Activated CD8-positive, alpha-beta T cell treated with anti-CD3 and anti-CD28 coated beads for 36 hours (primary cell): ENCODE data around the gene RABIF. TPM values are rescaled to one million over a fixed set of nuclear protein-coding genes. Genes with fewer than 3 reads are reported as not detected.

Source experiments
- ATAC-seq: fragments of 200-7000 bp; cut with Tn5 transposase; one replicate; pipeline ENCODE4 v1.10.0; 2021; ENCODE audit warnings: mild to moderate bottlenecking, moderate library complexity
- CTCF ChIA-PET: fragments of 350-600 bp; sonication (Branson Sonifier 250); formaldehyde crosslinking; loops from one replicate; lab custom pipeline; 2021; ENCODE audit warnings: antibody characterized with exemption; lab: Charles Lee
- POLR2A ChIA-PET: fragments of 350-600 bp; sonication (Branson Sonifier 250); formaldehyde crosslinking; loops from one replicate; lab custom pipeline; 2021; ENCODE audit warnings: antibody characterized with exemption; lab: Charles Lee
- DNase-seq: peaks from one replicate; pipeline ENCODE4 v3.0.0-alpha.2; 2020
- H3K27ac Mint-ChIP-seq: one replicate; pipeline ENCODE4 v1.8.0; 2021; ENCODE audit warnings: mild to moderate bottlenecking, mixed read lengths
- H3K27me3 Mint-ChIP-seq: one replicate; pipeline ENCODE4 v1.8.0; 2021; ENCODE audit warnings: mixed read lengths
- H3K36me3 Mint-ChIP-seq: one replicate; pipeline ENCODE4 v1.8.0; 2021; ENCODE audit warnings: low read depth, mixed read lengths
- H3K4me1 Mint-ChIP-seq: one replicate; pipeline ENCODE4 v1.8.0; 2021; ENCODE audit warnings: low read depth, mixed read lengths
- H3K4me3 Mint-ChIP-seq: one replicate; pipeline ENCODE4 v1.8.0; 2021; ENCODE audit warnings: mild to moderate bottlenecking, moderate library complexity, mixed read lengths
- H3K9me3 Mint-ChIP-seq: one replicate; pipeline ENCODE4 v1.8.0; 2021; ENCODE audit warnings: mixed read lengths
- CTCF ChIP-seq: fragments of 200-600 bp; IDR thresholded peaks from one replicate; pipeline ENCODE4 v1.8.0; 2022; ENCODE audit warnings: antibody characterized with exemption, mild to moderate bottlenecking
- intact Hi-C: fragments of 100-400 bp; cut with micrococcal nuclease; formaldehyde crosslinking; loops from one replicate; pipeline ENCODE4 v1.10.0; 2022
- total RNA-seq, 2 experiments: library from RNA; stranded (reverse); gene quantifications; one replicate each; pipeline ENCODE4 v1.2.3, GENCODE V29; 2021

The RABIF gene
- total RNA-seq, 2 experiments from 2014 or later: 7.0 to 7.1 TPM

GRCh38 chr1:202879128-202879527, 9.8 kb downstream of the RABIF start:
- no peak for TF ChIP-seq CTCF
- intact Hi-C loops: no loop called here
- Mint-ChIP-seq H3K4me1 (peaks cover 9% of the 10 kb centered on the region), H3K27ac (peak overlapping the region; percentile 34), H3K36me3 (peaks cover 11% of the 10 kb centered on the region), H3K4me3 (no peak overlapping the region), H3K27me3 (no peaks in the 10 kb centered on the region), H3K9me3 (no peaks in the 10 kb centered on the region)
- CTCF ChIA-PET: interaction anchor here (1.2 kb wide), 1 partner anchor 9 kb away, joined by 3 read pairs; no protein-coding TSS in a partner anchor
- no peak for ATAC-seq
- POLR2A ChIA-PET: no interaction called here
- no peak for DNase-seq

GRCh38 chr1:202873026-202873425, 15.9 kb downstream of the RABIF start:
- ATAC-seq (no peak), DNase-seq (no peak)
- H3K27me3 Mint-ChIP-seq: no peaks in the 10 kb centered on the region
- POLR2A ChIA-PET: no interaction called here
- CTCF ChIA-PET: no interaction called here
- H3K4me1 Mint-ChIP-seq: no peaks in the 10 kb centered on the region
- no peak for TF ChIP-seq CTCF
- intact Hi-C loops: no loop called here
- H3K27ac Mint-ChIP-seq: no peak overlapping the region
- H3K4me3 Mint-ChIP-seq: no peak overlapping the region
- no peaks in the 10 kb centered on the region for H3K9me3 Mint-ChIP-seq
- H3K36me3 Mint-ChIP-seq: no peaks in the 10 kb centered on the region

GRCh38 chr1:202871367-202871766, 17.6 kb downstream of the RABIF start:
- Mint-ChIP-seq H3K9me3 (no peaks in the 10 kb centered on the region), H3K4me3 (no peak overlapping the region), H3K27ac (no peak overlapping the region), H3K36me3 (no peaks in the 10 kb centered on the region), H3K27me3 (peaks cover 3% of the 10 kb centered on the region), H3K4me1 (no peaks in the 10 kb centered on the region)
- ChIA-PET POLR2A (no interaction called here), CTCF (no interaction called here)
- no peak for TF ChIP-seq CTCF
- ATAC-seq (no peak), DNase-seq (no peak)
- intact Hi-C loops: no loop called here

- H3K4me3 Mint-ChIP-seq: peak overlapping the region; percentile 74
- H3K27me3 Mint-ChIP-seq: peaks cover 50% of the 10 kb centered on the region
- no peak overlapping the region for H3K27ac Mint-ChIP-seq
- H3K9me3 Mint-ChIP-seq: no peaks in the 10 kb centered on the region
- CTCF ChIA-PET: interaction anchor here (0.8 to 2.4 kb wide), 6 partner anchors 10 to 143 kb away, joined by 3 to 10 read pairs (median 3); no protein-coding TSS in a partner anchor
- intact Hi-C loops: no loop called here
- TF ChIP-seq CTCF: no peak
- ATAC-seq (no peak), DNase-seq (no peak)
- POLR2A ChIA-PET: interaction anchor here (1.2 kb wide), 1 partner anchor 19 kb away, joined by 4 read pairs; no protein-coding TSS in a partner anchor
- H3K36me3 Mint-ChIP-seq: no peaks in the 10 kb centered on the region
- H3K4me1 Mint-ChIP-seq: peaks cover 3% of the 10 kb centered on the region
These were observed 26.0 kb downstream of the RABIF start for GRCh38 chr1:202862679-202863560.
